GM19193 (cell line): ENCODE results near the gene GDPGP1.
A peak's percentile ranks its signal among the peaks of the same experiment; 100 is the strongest.

Experiments used
- POLR2A ChIP-seq: IDR thresholded peaks from 4 replicates; pipeline ENCODE4 v1.6.1; 2011; ENCODE audit not compliant: insufficient read depth, insufficient read length; ENCODE audit errors: extremely low read depth

GDPGP1 gene

GRCh38 chr15:90228960-90229359 lies 5.0 kb upstream of the GDPGP1 start:
- no peak for TF ChIP-seq POLR2A

GRCh38 chr15:90230071-90230494 lies 3.9 kb upstream of the GDPGP1 start:
- peak; percentile 20 for TF ChIP-seq POLR2A

GRCh38 chr15:90230610-90231009 lies 3.4 kb upstream of the GDPGP1 start:
- TF ChIP-seq POLR2A = no peak

GRCh38 chr15:90231028-90232017 lies 2.7 kb upstream of the GDPGP1 start:
- TF ChIP-seq POLR2A = no peak

GRCh38 chr15:90232196-90232595 lies 1.8 kb upstream of the GDPGP1 start:
- TF ChIP-seq POLR2A = no peak

GRCh38 chr15:90232941-90233386 lies 1.0 kb upstream of the GDPGP1 start:
- TF ChIP-seq POLR2A = no peak

GRCh38 chr15:90233387-90234095 lies 468 bp upstream of the GDPGP1 start, which contains the start of gene CIB1:
Gene CIB1, minus strand, starts transcription at chr15:90233941. Its CDS starts 56 bp downstream, at chr15:90233885.
- peak; percentile 62 for TF ChIP-seq POLR2A

GRCh38 chr15:90239371-90239770 lies 5.4 kb downstream of the GDPGP1 start:
- TF ChIP-seq POLR2A = no peak

GRCh38 chr15:90240856-90241255 lies 6.8 kb downstream of the GDPGP1 start:
- no peak for TF ChIP-seq POLR2A

- no peak for TF ChIP-seq POLR2A
These were observed 7.6 kb downstream of the GDPGP1 start for GRCh38 chr15:90241343-90242192.

- TF ChIP-seq POLR2A = no peak
These were observed 10.1 kb downstream of the GDPGP1 start for GRCh38 chr15:90243943-90244639.

- TF ChIP-seq POLR2A = no peak
These were observed 14.8 kb downstream of the GDPGP1 start for GRCh38 chr15:90248789-90249202.

- no peak for TF ChIP-seq POLR2A
These were observed 15.3 kb downstream of the GDPGP1 start, which contains the start of gene TTLL13 for GRCh38 chr15:90249203-90249863. Gene TTLL13, plus strand, starts transcription at chr15:90249556. Its CDS starts 1,075 bp downstream, at chr15:90250631.
